Neural progenitor cell (in vitro differentiated cells): ENCODE results near the gene WDR64. TPM values are rescaled to one million over a fixed set of nuclear protein-coding genes. Genes with fewer than 3 reads are reported as not detected.

Source experiments
- DNase-seq: peaks from one replicate; pipeline ENCODE4 v3.0.0-alpha.2; 2016; ENCODE audit warnings: low spot score
- H2AFZ ChIP-seq: fragments of 200-600 bp; sonication (generic); replicated peaks from 2 replicates; pipeline ENCODE4 v1.6.1; 2016; ENCODE audit warnings: antibody characterized with exemption
- H3F3A ChIP-seq: fragments of 200-600 bp; sonication (generic); 2 replicates; pipeline ENCODE4 v1.6.1; 2016; ENCODE audit warnings: antibody characterized with exemption, low read depth
- H3K27ac ChIP-seq: fragments of 200-600 bp; sonication (generic); 2 replicates; pipeline ENCODE4 v1.5.1; 2016; ENCODE audit warnings: mild to moderate bottlenecking
- H3K27me3 ChIP-seq: fragments of 200-600 bp; sonication (generic); 2 replicates; pipeline ENCODE4 v1.6.1; 2016; ENCODE audit warnings: mild to moderate bottlenecking, moderate library complexity
- H3K36me3 ChIP-seq: fragments of 200-600 bp; sonication (generic); 2 replicates; pipeline ENCODE4 v1.5.1; 2016
- H3K4me1 ChIP-seq: fragments of 200-600 bp; sonication (generic); 2 replicates; pipeline ENCODE4 v1.6.1; 2016; ENCODE audit warnings: mixed run types
- H3K4me2 ChIP-seq: fragments of 200-600 bp; sonication (generic); 2 replicates; pipeline ENCODE4 v1.6.1; 2016
- H3K4me3 ChIP-seq: fragments of 200-600 bp; sonication (generic); 2 replicates; pipeline ENCODE4 v1.5.1; 2016
- H3K79me2 ChIP-seq: fragments of 200-600 bp; sonication (generic); 2 replicates; pipeline ENCODE4 v1.6.1; 2016; ENCODE audit warnings: low read depth
- H3K9ac ChIP-seq: fragments of 200-600 bp; sonication (generic); 2 replicates; pipeline ENCODE4 v1.6.1; 2016
- H3K9me3 ChIP-seq: fragments of 200-600 bp; sonication (generic); 2 replicates; pipeline ENCODE4 v1.5.1; 2016; ENCODE audit warnings: low read depth
- H4K20me1 ChIP-seq: fragments of 200-600 bp; sonication (generic); 2 replicates; pipeline ENCODE4 v1.6.1; 2016; ENCODE audit warnings: low read depth
- H3K27ac Mint-ChIP-seq: 3 replicates; pipeline ENCODE4 v1.8.0; 2021; ENCODE audit warnings: mixed read lengths
- H3K27me3 Mint-ChIP-seq: 2 replicates; pipeline ENCODE4 v1.8.0; 2022; ENCODE audit warnings: low read depth, mild to moderate bottlenecking, inconsistent platforms, moderate library complexity, mixed read lengths; ENCODE audit not compliant: insufficient read depth
- H3K36me3 Mint-ChIP-seq: 3 replicates; pipeline ENCODE4 v1.8.0; 2021; ENCODE audit warnings: mixed read lengths
- H3K4me1 Mint-ChIP-seq: 3 replicates; pipeline ENCODE4 v1.8.0; 2021; ENCODE audit warnings: mixed read lengths
- H3K4me3 Mint-ChIP-seq: 3 replicates; pipeline ENCODE4 v1.8.0; 2021; ENCODE audit warnings: mild to moderate bottlenecking, moderate library complexity, mixed read lengths
- H3K9me3 Mint-ChIP-seq: 3 replicates; pipeline ENCODE4 v1.8.0; 2020; ENCODE audit warnings: mixed read lengths
- CTCF ChIP-seq: fragments of 200-600 bp; sonication (generic); IDR thresholded peaks from 2 replicates; pipeline ENCODE4 v1.5.1; 2017; ENCODE audit warnings: antibody characterized with exemption, mild to moderate bottlenecking
- EZH2 ChIP-seq: fragments of 200-600 bp; sonication (generic); IDR thresholded peaks from 2 replicates; pipeline ENCODE4 v1.6.1; 2017; ENCODE audit warnings: antibody characterized with exemption, mild to moderate bottlenecking, moderate library complexity
- EZH2phosphoT487 ChIP-seq: fragments of 200-600 bp; sonication (generic); IDR thresholded peaks from 2 replicates; pipeline ENCODE4 v1.6.1; 2017; ENCODE audit warnings: antibody characterized with exemption
- total RNA-seq: library from RNA; depleted of rRNA; stranded (reverse); fragments of >200 nt; gene quantifications from 2 replicates; pipeline ENCODE4 v1.2.3, GENCODE V29; 2015; ENCODE audit warnings: low replicate concordance

The WDR64 gene
- total RNA-seq, 1 donor from 2014 or later = not detected

- Mint-ChIP-seq H3K36me3 (no peaks in the 10 kb centered on the region), H3K9me3 (peaks cover 4% of the 10 kb centered on the region), H3K4me3 (no peak overlapping the region), H3K4me1 (no peaks in the 10 kb centered on the region), H3K27ac (no peak overlapping the region), H3K27me3 (no peaks in the 10 kb centered on the region)
- no peak overlapping the region for H2AFZ ChIP-seq
- no peaks in the 10 kb centered on the region for H3K4me1 ChIP-seq
- H3K9me3 ChIP-seq = no peaks in the 10 kb centered on the region
- H3K4me3 ChIP-seq = no peak overlapping the region
- no peaks in the 10 kb centered on the region for H3K36me3 ChIP-seq
- H3K27me3 ChIP-seq = no peaks in the 10 kb centered on the region
- H4K20me1 ChIP-seq = no peaks in the 10 kb centered on the region
- no peaks in the 10 kb centered on the region for H3F3A ChIP-seq
- no peak for TF ChIP-seq EZH2
- no peak overlapping the region for H3K27ac ChIP-seq
- H3K9ac ChIP-seq = no peak overlapping the region
- H3K79me2 ChIP-seq = no peaks in the 10 kb centered on the region
- H3K4me2 ChIP-seq = no peak overlapping the region
- DNase-seq = no peak
Measured at GRCh38 chr1:241749945-241750695, 98.0 kb downstream of the WDR64 start.

- no peaks in the 10 kb centered on the region for H3K36me3 ChIP-seq
- no peaks in the 10 kb centered on the region for H3F3A ChIP-seq
- no peak overlapping the region for H3K9ac ChIP-seq
- no peaks in the 10 kb centered on the region for H4K20me1 ChIP-seq
- H3K27me3 ChIP-seq = no peaks in the 10 kb centered on the region
- H3K27ac ChIP-seq = no peak overlapping the region
- DNase-seq = no peak
- no peak overlapping the region for H3K4me3 Mint-ChIP-seq
- no peaks in the 10 kb centered on the region for H3K4me1 Mint-ChIP-seq
- H2AFZ ChIP-seq = no peak overlapping the region
- no peak for TF ChIP-seq EZH2
- no peak for TF ChIP-seq CTCF
- H3K79me2 ChIP-seq = no peaks in the 10 kb centered on the region
- H3K4me3 ChIP-seq = no peak overlapping the region
- peaks cover 4% of the 10 kb centered on the region for H3K9me3 Mint-ChIP-seq
- H3K9me3 ChIP-seq = no peaks in the 10 kb centered on the region
- no peak overlapping the region for H3K27ac Mint-ChIP-seq
- H3K4me1 ChIP-seq = no peaks in the 10 kb centered on the region
- no peak overlapping the region for H3K4me2 ChIP-seq
- H3K36me3 Mint-ChIP-seq = no peaks in the 10 kb centered on the region
- H3K27me3 Mint-ChIP-seq = no peaks in the 10 kb centered on the region
Measured at GRCh38 chr1:241751524-241751923, 99.4 kb downstream of the WDR64 start.

- Histone ChIP-seq H2AFZ (no peak overlapping the region), H3K9ac (no peak overlapping the region), H3K36me3 (no peaks in the 10 kb centered on the region), H3K4me1 (no peaks in the 10 kb centered on the region), H3K27ac (no peak overlapping the region), H4K20me1 (no peaks in the 10 kb centered on the region), H3K4me3 (no peak overlapping the region), H3F3A (no peaks in the 10 kb centered on the region), H3K4me2 (no peak overlapping the region), H3K9me3 (no peaks in the 10 kb centered on the region), H3K27me3 (no peaks in the 10 kb centered on the region), H3K79me2 (no peaks in the 10 kb centered on the region)
- Mint-ChIP-seq H3K4me3 (no peak overlapping the region), H3K4me1 (no peaks in the 10 kb centered on the region), H3K27ac (no peak overlapping the region), H3K9me3 (no peaks in the 10 kb centered on the region), H3K27me3 (peaks cover 2% of the 10 kb centered on the region), H3K36me3 (no peaks in the 10 kb centered on the region)
- no peak for TF ChIP-seq EZH2
- no peak for DNase-seq
Measured at GRCh38 chr1:241762713-241763339, 110.7 kb downstream of the WDR64 start.

- Mint-ChIP-seq H3K4me1 (no peaks in the 10 kb centered on the region), H3K9me3 (no peaks in the 10 kb centered on the region), H3K36me3 (no peaks in the 10 kb centered on the region), H3K27me3 (peaks cover 2% of the 10 kb centered on the region), H3K4me3 (no peak overlapping the region), H3K27ac (no peak overlapping the region)
- no peak overlapping the region for H3K4me2 ChIP-seq
- no peaks in the 10 kb centered on the region for H4K20me1 ChIP-seq
- H3K27me3 ChIP-seq = no peaks in the 10 kb centered on the region
- H3K27ac ChIP-seq = no peak overlapping the region
- H2AFZ ChIP-seq = no peak overlapping the region
- H3K9ac ChIP-seq = no peak overlapping the region
- no peaks in the 10 kb centered on the region for H3K9me3 ChIP-seq
- TF ChIP-seq CTCF (no peak), EZH2 (no peak), EZH2phosphoT487 (no peak)
- no peak overlapping the region for H3K4me3 ChIP-seq
- H3K36me3 ChIP-seq = no peaks in the 10 kb centered on the region
- H3K4me1 ChIP-seq = no peaks in the 10 kb centered on the region
- H3F3A ChIP-seq = no peaks in the 10 kb centered on the region
- H3K79me2 ChIP-seq = no peaks in the 10 kb centered on the region
- DNase-seq = no peak
Measured at GRCh38 chr1:241765390-241765789, 113.3 kb downstream of the WDR64 start.
